Kidney epithelial cell (primary cell): ENCODE measurements around the gene CFHR3. TPM values are rescaled to one million over a fixed set of nuclear protein-coding genes. Genes with fewer than 3 reads are reported as not detected.
"Not testable (repeated sequence)": the region's sequence is repeated elsewhere in the genome, so short reads cannot be mapped to it uniquely, and the experiment has no call there.

Experiments
- DNase-seq: peaks from one replicate; pipeline ENCODE4 v3.0.0-alpha.2; 2010; ENCODE audit warnings: low read depth
- H3K27me3 ChIP-seq: 2 replicates; pipeline ENCODE4 v1.6.0; 2011; ENCODE audit warnings: low read length; ENCODE audit not compliant: control insufficient read depth, insufficient read depth
- H3K36me3 ChIP-seq: 2 replicates; pipeline ENCODE4 v1.5.1; 2011; ENCODE audit warnings: low read length; ENCODE audit not compliant: control insufficient read depth, insufficient read depth
- H3K4me3 ChIP-seq: 2 replicates; pipeline ENCODE4 v1.5.1; 2011; ENCODE audit warnings: low read depth, mild to moderate bottlenecking, control low read depth, low read length
- total RNA-seq: library from RNA; depleted of rRNA; stranded (reverse); fragments of >200 nt; gene quantifications from 2 replicates; pipeline ENCODE4 v1.2.3, GENCODE V29; 2015
- TF ChIP-seq, protein P1 (sequence below): IDR thresholded peaks from 2 replicates; pipeline ENCODE4 v1.5.1; 2011; ENCODE audit warnings: mild to moderate bottlenecking, moderate library complexity, low read length, control low read depth, inconsistent platforms; ENCODE audit not compliant: insufficient read depth, poor library complexity, severe bottlenecking

CFHR3 gene
- total RNA-seq, 1 donor from 2014 or later: not detected

DNA sequence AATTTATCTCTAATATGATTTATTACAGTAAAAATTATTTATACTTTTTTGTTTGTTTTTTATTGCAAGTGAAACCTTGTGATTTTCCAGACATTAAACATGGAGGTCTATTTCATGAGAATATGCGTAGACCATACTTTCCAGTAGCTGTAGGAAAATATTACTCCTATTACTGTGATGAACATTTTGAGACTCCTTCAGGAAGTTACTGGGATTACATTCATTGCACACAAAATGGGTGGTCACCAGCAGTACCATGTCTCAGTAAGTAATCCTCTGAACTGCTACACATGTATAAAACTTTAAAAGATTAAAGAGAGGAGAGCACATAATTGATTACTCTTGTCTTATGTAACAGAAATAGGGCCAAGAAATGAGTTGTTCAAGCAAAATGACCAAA, 4.5 kb downstream of the CFHR3 start:
- Histone ChIP-seq H3K27me3 (no peaks in the 10 kb centered on the region), H3K36me3 (no peaks in the 10 kb centered on the region), H3K4me3 (no peak overlapping the region)
- DNase-seq: no peak
- TF ChIP-seq, protein P1, sequence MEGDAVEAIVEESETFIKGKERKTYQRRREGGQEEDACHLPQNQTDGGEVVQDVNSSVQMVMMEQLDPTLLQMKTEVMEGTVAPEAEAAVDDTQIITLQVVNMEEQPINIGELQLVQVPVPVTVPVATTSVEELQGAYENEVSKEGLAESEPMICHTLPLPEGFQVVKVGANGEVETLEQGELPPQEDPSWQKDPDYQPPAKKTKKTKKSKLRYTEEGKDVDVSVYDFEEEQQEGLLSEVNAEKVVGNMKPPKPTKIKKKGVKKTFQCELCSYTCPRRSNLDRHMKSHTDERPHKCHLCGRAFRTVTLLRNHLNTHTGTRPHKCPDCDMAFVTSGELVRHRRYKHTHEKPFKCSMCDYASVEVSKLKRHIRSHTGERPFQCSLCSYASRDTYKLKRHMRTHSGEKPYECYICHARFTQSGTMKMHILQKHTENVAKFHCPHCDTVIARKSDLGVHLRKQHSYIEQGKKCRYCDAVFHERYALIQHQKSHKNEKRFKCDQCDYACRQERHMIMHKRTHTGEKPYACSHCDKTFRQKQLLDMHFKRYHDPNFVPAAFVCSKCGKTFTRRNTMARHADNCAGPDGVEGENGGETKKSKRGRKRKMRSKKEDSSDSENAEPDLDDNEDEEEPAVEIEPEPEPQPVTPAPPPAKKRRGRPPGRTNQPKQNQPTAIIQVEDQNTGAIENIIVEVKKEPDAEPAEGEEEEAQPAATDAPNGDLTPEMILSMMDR: no peak

DNA sequence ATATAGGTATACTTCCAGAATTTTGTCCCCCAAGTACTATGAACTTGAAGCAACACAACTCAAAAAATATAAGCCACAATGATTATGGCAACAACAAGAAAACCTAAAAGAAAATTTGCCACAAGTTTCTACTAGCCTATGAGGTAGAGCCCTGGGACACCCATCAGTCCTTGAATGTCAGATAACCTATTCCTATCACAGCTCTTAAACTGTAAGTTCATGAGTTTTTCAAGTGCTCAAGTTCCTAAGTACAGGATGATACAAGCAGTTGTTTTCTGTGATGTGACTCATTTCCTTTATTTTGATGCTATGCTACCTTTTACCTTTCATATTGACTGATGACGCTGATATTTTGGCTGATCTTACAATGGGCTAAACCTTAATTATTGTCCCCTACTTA, 16.6 kb downstream of the CFHR3 start:
- H3K36me3 ChIP-seq, H3K27me3 ChIP-seq, H3K4me3 ChIP-seq, DNase-seq: not testable (repeated sequence)

DNA sequence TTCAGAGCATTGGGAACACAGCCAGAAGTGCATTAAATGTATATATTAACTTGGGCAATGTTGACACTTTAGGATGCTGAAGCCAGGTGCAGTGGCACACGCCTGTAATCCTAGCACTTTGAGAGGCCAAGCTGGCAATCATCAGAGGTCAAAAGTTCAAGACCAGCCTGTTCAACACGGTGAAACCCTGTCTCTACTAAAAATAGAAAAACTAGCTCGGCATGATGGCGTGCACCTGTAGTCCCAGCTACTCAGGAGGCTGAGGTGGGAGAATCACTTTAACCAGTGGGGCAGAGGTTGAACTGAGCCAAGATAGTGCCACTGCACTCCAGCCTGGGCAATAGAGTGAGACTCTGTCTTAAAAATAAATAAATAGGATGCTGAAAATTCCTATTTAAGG, 19.5 kb downstream of the CFHR3 start:
- H3K36me3 ChIP-seq, DNase-seq, H3K4me3 ChIP-seq: not testable (repeated sequence)

DNA sequence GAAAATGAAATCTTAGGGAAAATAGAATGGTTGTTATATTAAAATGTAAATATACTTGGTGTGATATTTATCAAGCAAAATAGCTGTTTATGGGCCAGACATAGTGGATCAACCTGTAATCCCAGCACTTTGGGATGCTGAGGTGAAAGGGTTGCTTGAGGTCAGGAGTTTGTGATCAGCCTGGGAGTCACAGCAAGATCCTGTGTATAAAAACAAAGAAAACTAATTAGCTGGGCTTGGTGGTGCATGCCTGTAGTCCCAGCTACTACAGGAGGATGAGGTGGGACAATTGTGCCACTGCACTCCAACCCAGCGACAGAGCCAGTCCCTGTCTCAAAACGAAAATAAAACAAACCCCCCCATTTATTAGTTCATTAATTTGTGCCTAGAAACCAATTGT, 23.3 kb downstream of the CFHR3 start:
- Histone ChIP-seq H3K36me3 (no peaks in the 10 kb centered on the region), H3K27me3 (no peaks in the 10 kb centered on the region), H3K4me3 (no peak overlapping the region)
- TF ChIP-seq, protein P1: no peak
- DNase-seq: no peak

More for the DNA sequence above, 19.5 kb downstream of the CFHR3 start:
- not testable (repeated sequence) for H3K27me3 ChIP-seq

DNA sequence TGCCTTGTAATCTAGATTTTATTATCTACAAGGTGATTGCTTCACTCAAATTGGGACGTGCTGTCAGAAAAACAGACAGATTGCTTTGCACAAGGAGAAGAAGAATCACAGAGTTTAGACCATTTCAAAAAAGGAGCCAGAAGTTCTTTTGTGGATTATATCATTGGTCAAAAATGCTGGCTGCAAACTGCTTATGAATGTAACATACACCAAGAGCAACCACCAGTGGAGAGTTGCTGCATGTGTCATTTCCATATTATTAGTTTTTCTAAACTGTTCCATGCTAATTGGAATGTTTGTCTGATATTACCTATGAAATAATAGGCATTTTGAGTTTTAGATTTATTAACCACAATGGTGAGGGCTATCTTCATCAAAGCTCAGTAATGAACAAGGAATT, 27.3 kb downstream of the CFHR3 start:
- H3K27me3 ChIP-seq, H3K36me3 ChIP-seq, DNase-seq, H3K4me3 ChIP-seq: not testable (repeated sequence)

DNA sequence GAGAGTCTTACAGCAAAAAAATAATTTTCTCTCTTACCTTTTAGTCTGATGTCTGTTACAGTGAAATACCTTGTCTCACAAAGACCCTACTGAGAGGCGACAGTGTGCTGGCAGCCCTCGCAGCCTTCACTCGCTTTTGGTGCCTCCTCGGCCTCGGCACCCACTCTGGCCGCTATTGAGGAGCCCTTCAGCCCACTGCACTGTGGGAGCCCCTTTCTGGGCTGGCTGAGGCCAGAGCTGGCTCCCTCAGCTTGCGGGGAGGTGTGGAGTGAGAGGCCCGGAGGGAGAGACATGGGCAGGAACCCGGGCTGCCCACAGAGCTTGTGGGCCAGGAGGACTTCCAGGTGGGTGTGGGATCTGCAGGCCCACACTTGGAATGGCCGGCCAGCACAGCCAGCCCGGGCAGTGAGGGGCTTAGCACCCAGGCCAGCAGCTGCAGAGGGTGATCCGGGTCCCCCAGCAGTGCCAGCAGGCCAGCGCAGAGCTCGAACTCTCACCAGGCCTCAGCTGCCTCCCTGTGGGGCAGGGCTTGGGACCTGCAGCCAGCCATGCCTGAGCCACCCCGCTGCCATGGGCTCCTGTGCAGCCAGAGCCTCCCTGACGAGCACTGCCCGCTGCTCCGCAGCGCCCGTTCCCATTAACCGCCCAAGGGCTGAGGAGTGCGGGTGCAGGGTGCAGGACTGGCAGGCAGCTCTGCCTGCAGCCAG, 34.0 kb downstream of the CFHR3 start:
- Histone ChIP-seq H3K4me3 (no peak overlapping the region), H3K27me3 (no peaks in the 10 kb centered on the region), H3K36me3 (no peaks in the 10 kb centered on the region)
- no peak for DNase-seq
- TF ChIP-seq, protein P1: no peak

DNA sequence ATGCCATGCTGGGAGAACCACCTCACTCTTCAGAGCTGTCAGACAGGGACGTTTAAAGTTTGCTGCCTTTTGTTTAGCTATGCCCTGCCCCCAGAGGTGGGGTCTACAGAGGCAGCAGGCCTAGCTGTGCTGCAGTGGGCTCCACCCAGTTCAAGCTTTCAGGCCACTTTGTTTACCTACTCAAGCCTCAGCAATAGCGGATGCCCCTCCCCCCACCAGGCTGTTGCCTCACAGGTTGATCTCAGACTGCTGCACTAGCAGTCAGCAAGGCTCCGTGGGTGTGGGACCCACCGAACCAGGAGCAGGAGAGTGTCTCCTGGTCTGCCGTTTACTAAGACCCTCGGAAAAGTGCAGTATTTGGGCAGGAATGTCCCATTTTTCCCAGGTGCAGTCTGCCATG, 42.8 kb downstream of the CFHR3 start:
- not testable (repeated sequence) for H3K36me3 ChIP-seq, H3K4me3 ChIP-seq, H3K27me3 ChIP-seq, DNase-seq

DNA sequence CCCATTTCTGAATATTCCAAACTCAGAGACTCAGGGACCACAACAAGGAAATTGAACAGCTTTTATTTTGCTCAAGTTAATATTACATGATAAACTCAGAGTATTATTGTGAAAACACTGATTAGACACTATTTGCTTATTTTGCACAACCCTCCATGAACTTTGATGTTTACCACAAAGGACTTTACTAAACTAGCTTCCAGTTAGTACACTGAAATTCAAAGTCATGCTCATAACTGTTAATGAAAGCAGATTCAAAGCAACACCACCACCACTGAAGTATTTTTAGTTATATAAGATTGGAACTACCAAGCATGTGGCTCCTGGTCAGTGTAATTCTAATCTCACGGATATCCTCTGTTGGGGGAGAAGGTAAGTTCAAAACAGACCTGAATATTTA, 44.9 kb downstream of the CFHR3 start, which contains the start of gene CFHR1:
Gene CFHR1 (plus strand): TSS at position 201 of the 400 bp plus-strand sequence. CDS start 114 bp downstream, at position 315.
- not testable (repeated sequence) for DNase-seq, H3K4me3 ChIP-seq, H3K36me3 ChIP-seq, H3K27me3 ChIP-seq
